Neutrophil (primary cell): ENCODE results near the gene MSN.
"Not testable (repeated sequence)": the region's sequence is repeated elsewhere in the genome, so short reads cannot be mapped to it uniquely, and the experiment has no call there.

Experiments
- H3K27ac ChIP-seq: fragments of 200-600 bp; sonication (generic); 2 replicates; pipeline ENCODE4 v1.5.1; 2016; ENCODE audit warnings: mild to moderate bottlenecking, moderate library complexity
- H3K27me3 ChIP-seq: fragments of 200-600 bp; sonication (generic); 2 replicates; pipeline ENCODE4 v1.6.0; 2016; ENCODE audit warnings: mild to moderate bottlenecking
- H3K36me3 ChIP-seq: fragments of 200-600 bp; sonication (generic); 2 replicates; pipeline ENCODE4 v1.5.1; 2017
- H3K4me1 ChIP-seq, 2 experiments: fragments of 200-600 bp in 1 of 2; sonication (generic) in 1 of 2; 1 replicate in 1 of 2; 2 replicates in 1 of 2; pipeline versions ENCODE4 v1.5.1 to v1.6.1; 2013 to 2016; ENCODE audit warnings: low read depth in 1 of 2, low read length in 1 of 2, mild to moderate bottlenecking in 1 of 2, moderate library complexity in 1 of 2; ENCODE audit not compliant: control insufficient read depth in 1 of 2, insufficient read depth in 1 of 2
- H3K4me3 ChIP-seq, 2 experiments: fragments of 200-600 bp in 1 of 2; sonication (generic) in 1 of 2; 1 replicate in 1 of 2; 2 replicates in 1 of 2; pipeline ENCODE4 v1.5.1; 2013 to 2016; ENCODE audit warnings: low read depth in 1 of 2, low read length in 1 of 2, mild to moderate bottlenecking in 1 of 2, moderate library complexity in 1 of 2
- H3K9me3 ChIP-seq: fragments of 200-600 bp; sonication (generic); 2 replicates; pipeline ENCODE4 v1.5.1; 2016
- CTCF ChIP-seq: fragments of 200-600 bp; sonication (generic); IDR thresholded peaks from 2 replicates; pipeline ENCODE4 v1.5.1; 2016; ENCODE audit warnings: antibody characterized with exemption

MSN gene

DNA sequence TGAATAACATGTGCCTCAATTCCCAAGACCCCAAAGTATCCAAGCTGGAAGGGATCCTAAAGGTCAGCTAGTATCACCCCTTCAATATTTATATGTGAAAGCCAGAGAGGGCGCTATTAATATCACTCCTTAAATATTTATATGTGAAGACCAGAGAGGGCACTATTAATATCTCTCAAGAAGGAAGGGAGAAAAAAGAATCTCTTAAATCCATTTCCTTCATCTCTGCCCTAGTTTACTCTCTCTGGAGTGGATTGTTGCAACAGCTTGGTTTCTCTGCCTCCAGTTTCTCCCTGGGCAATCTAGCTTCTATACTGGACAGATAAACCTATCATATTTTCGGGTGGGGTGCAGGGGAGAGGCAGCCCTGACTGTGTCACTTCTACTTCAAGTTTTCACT lies 31.6 kb upstream of the MSN start:
- TF ChIP-seq CTCF: no peak
- H3K27ac ChIP-seq: no peak overlapping the region
- no peaks in the 10 kb centered on the region for H3K9me3 ChIP-seq
- no peaks in the 10 kb centered on the region for H3K36me3 ChIP-seq
- peaks cover 9 to 18% of the 10 kb centered on the region in 2 experiments for H3K4me1 ChIP-seq
- no peak overlapping the region for H3K4me3 ChIP-seq
- no peaks in the 10 kb centered on the region for H3K27me3 ChIP-seq

DNA sequence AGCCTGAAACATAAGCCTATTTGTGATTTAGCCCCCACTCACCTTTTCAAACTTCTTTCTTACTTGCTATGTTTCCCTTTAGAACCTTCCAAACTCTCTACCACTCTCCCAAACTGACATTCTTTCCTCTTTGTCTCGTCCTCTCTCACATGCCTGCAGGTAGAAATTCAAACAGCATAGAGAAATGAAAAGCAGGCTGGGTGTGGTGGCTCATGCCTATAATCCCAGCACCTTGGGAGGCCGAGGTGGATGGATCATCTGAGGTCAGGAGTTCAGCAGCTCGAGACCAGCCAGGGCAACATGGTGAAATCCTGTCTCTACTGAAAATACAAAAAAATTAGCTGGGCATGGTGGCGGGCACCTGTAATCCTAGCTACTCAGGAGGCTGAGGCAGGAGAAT lies 31.2 kb upstream of the MSN start:
- H3K9me3 ChIP-seq, H3K36me3 ChIP-seq, H3K4me3 ChIP-seq, H3K27me3 ChIP-seq, H3K27ac ChIP-seq: not testable (repeated sequence)
- peaks cover 9 to 18% of the 10 kb centered on the region in 2 experiments for H3K4me1 ChIP-seq

DNA sequence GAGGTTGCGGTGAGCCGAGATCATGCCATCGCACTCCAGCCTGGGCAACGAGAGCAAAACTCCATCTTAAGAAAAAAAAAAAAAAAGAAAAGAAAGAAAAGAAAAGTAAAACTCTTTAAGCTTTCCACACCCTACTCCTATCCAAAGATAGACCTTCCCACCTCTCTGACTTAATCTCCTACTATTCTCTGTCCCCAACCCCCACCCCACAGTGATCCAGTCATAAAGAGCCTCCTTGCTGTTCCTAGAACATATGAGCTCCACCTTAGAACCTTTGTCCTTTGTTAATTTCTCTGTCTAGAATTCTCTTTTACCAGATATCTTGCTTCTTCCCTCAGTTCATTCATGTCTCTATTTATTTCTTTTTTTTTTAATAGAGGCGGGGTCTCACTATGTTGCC lies 30.1 kb upstream of the MSN start:
- Histone ChIP-seq H3K27me3 (no peaks in the 10 kb centered on the region), H3K36me3 (no peaks in the 10 kb centered on the region), H3K27ac (no peak overlapping the region), H3K9me3 (no peaks in the 10 kb centered on the region), H3K4me1 (peaks cover 6 to 15% of the 10 kb centered on the region in 2 experiments), H3K4me3 (no peak overlapping the region)
- TF ChIP-seq CTCF: no peak

DNA sequence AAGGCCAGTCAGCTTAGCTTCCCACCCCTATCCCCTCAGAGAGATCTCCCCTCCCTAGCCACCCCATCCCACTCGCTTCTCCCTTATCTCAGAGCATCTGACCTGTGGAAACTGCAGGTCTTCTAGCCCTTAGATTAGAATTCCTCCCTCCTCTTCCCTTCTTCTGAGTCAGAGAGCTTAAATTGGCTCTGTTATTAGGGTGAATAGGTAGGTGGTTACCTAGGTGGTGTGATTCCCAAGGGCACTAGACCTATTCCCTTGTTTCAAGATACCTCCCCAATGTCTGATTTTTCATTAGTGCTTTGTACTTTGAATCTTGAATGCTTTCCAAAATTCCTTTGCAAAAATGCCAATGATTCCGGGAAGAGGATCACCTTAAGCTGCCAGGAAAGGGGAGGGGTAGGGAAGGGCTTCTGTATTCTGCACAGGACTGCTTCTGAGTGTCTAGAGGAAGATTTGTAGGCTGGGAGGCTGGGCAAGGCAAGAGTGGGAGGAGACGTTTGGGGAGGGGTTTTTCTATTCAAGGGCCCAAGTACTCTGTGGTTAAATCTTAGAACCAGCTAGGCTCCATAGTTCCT lies 24.5 kb upstream of the MSN start:
- H3K27me3 ChIP-seq: no peaks in the 10 kb centered on the region
- H3K9me3 ChIP-seq: no peaks in the 10 kb centered on the region
- peaks cover 0 to 4% of the 10 kb centered on the region in 2 experiments for H3K4me1 ChIP-seq
- no peak overlapping the region for H3K27ac ChIP-seq
- H3K4me3 ChIP-seq: no peak overlapping the region
- H3K36me3 ChIP-seq: no peaks in the 10 kb centered on the region
- TF ChIP-seq CTCF: no peak

DNA sequence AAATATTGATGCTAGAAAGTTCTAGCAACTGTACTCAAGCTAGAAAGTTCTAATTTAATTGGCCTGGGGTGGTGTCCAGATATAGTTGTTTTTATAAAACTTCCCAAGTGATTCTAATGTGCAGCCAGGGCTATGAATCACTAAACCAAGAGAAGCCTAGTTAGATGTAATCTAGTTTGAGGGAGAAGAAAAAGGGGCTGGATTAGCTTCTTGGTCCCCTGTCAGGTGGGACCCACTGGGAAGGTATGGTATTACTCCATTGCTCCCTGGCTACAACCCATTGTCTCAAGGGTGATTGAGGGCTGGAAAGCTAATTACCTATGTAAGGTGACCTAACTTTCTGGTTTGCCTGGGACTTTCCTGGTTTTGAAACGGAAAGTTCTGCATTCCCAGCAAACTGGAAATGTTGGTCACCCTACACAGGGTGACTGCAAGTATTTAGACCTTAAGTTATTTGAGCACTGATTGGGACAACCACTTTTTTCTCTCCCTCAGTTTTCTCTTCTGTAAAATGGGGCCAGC lies 23.9 kb upstream of the MSN start:
- no peak for TF ChIP-seq CTCF
- H3K36me3 ChIP-seq: no peaks in the 10 kb centered on the region
- no peaks in the 10 kb centered on the region for H3K27me3 ChIP-seq
- no peak overlapping the region for H3K27ac ChIP-seq
- no peak overlapping the region for H3K4me3 ChIP-seq
- H3K9me3 ChIP-seq: no peaks in the 10 kb centered on the region
- peaks cover 0 to 4% of the 10 kb centered on the region in 2 experiments for H3K4me1 ChIP-seq

- no peaks in the 10 kb centered on the region for H3K9me3 ChIP-seq
- TF ChIP-seq CTCF: no peak
- no peak overlapping the region for H3K4me3 ChIP-seq
- peaks cover 0 to 4% of the 10 kb centered on the region in 2 experiments for H3K4me1 ChIP-seq
- no peaks in the 10 kb centered on the region for H3K36me3 ChIP-seq
- no peaks in the 10 kb centered on the region for H3K27me3 ChIP-seq
- no peak overlapping the region for H3K27ac ChIP-seq
Measured at GRCh38 chrX:65644621-65645289, 22.7 kb upstream of the MSN start.
